HG03135 (cell line): ENCODE measurements around the gene ARFIP2.

ENCODE experiments used
- ATAC-seq: cut with Tn5 transposase; IDR thresholded peaks from one replicate; pipeline ENCODE4 v1.9.1; 2021; ENCODE audit warnings: mild to moderate bottlenecking, moderate library complexity; ENCODE audit not compliant: unreplicated experiment

ARFIP2 gene

GRCh38 chr11:6448574-6448973 is 32.6 kb downstream of the ARFIP2 start:
- no peak for ATAC-seq

GRCh38 chr11:6443269-6444003 is 37.7 kb downstream of the ARFIP2 start:
- peak; percentile 77 for ATAC-seq

- no peak for ATAC-seq
Measured at GRCh38 chr11:6442441-6442840, 38.7 kb downstream of the ARFIP2 start.

- no peak for ATAC-seq
Measured at GRCh38 chr11:6440906-6441358, 40.2 kb downstream of the ARFIP2 start, which contains the start of gene HPX. Gene HPX, minus strand, starts transcription at chr11:6440987. Its CDS starts 24 bp downstream, at chr11:6440963.

GRCh38 chr11:6438979-6439571 is 42.1 kb downstream of the ARFIP2 start:
- no peak for ATAC-seq

- no peak for ATAC-seq
Measured at GRCh38 chr11:6437993-6438392, 43.1 kb downstream of the ARFIP2 start.

- ATAC-seq = no peak
Measured at GRCh38 chr11:6437423-6437822, 43.7 kb downstream of the ARFIP2 start.

- ATAC-seq = no peak
Measured at GRCh38 chr11:6433998-6434660, 47.0 kb downstream of the ARFIP2 start.

GRCh38 chr11:6431861-6432260 is 49.3 kb downstream of the ARFIP2 start:
- ATAC-seq = no peak

GRCh38 chr11:6427516-6427915 is 53.6 kb downstream of the ARFIP2 start:
- no peak for ATAC-seq
